ENCODE data around the gene SSB.
"Not testable (repeated sequence)": the region's sequence is repeated elsewhere in the genome, so short reads cannot be mapped to it uniquely, and the experiment has no call there.

Gene SSB

DNA sequence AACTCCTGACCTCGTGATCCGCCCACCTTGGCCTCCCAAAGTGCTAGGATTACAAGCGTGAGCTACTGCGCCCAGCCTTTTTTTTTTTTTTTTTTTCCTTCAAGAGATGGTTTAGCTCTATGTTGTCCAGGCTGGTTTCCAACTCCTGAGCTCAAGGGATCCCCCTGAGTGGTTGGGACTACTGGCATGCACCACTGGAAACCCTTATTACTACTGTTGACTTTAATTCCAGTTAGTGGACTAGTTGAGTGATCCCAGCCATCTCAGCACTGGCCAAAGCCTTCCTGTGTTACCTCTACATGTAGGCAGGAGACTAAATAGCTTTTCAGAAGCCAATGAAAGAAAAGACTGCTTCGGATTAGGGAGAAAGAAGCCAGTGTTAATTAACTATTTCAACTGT, 8.1 kb upstream of the SSB start:
- FAIRE-seq, result no peak

DNA sequence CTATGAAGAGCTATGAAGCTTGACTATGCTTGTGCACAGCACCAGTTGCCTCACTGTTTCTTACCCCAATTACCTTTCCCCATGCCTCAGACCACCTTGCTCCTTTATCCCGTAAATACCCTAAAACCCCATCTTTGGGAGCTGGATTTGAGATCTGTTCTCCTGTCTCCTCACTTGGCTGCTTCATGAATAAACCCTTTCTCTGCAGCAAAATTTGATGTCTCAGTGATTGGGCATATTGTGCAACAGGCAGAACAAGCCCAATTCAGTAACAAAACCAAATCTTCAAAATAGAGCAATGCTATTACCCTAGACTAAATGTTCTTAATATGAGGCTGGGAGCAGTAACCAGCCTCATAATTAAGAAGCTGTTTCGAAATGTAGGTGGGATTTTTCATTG, 3.5 kb upstream of the SSB start:
- FAIRE-seq, result no peak

DNA sequence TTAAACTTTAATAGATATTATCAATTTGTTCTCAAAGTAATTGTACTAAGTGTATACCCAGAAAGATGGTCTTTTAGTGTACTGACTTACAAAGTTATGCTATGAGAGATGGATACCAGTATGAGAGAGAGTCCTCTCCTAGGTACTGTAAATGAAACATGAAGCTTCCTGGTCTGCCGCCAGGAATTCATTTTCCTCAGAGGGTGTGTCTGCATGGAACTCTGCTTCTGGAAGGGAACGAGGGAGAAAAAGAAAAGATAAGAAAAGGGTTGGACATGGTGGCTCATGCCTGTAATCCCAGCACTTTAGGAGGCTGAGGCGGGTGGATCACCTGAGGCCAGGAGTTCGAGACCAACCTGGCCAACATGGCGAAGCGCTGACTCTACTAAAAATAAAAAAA, 2.2 kb upstream of the SSB start:
- FAIRE-seq, result no peak

DNA sequence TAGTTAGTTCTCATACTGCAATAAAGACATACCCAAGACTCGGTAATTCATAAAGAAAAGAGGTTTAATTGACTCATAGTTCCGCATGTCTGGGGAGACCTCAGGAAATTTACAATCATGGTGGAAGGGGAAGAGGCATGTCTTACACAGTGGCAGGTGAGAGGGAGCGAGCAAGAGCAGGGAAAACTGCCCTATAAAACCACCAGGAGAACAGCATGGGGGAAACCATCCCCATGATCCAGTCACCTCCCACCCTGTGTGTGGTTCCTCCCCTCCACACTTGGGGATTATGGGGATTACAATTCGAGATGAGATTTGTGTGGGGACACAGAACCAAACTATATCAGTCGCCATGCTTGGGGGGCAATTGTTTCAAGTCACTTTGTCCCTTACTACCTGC, 1.1 kb upstream of the SSB start:
- no peak for FAIRE-seq

DNA sequence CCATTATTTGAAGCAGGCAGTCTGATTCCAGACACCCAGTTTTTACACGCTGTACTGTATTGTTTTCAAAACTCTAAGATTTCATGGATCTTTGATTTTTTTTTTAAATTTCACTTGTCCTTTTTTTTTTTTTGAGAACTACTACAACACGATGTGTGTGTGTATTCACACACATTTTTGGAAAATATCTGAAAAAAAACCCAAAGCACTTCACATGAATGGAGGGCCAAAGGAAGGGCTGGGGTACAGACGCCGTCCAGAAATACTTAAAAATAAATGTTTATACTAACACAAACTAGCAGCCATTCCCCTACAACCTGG, 314 bp upstream of the SSB start:
- FAIRE-seq, result no peak

DNA sequence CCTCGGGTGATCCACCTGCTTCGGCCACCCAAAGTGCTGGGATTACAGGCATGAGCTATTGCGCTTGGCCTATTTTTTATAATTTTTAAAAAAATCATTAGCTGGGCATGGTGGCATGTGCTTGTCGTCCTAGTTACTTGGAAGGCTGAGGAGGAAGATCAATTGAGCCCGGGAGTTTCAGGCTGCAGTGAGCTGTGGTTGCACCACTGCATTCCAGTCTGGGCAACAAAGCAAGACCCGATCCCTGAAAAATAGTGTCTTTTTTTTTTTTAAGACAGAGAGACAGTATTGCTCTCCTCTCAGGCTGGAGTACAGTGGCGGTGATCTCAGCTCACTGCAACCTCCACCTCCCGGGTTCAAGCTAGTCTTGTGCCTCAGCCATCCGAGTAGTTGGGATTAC, 4.8 kb downstream of the SSB start:
- FAIRE-seq, result no peak

DNA sequence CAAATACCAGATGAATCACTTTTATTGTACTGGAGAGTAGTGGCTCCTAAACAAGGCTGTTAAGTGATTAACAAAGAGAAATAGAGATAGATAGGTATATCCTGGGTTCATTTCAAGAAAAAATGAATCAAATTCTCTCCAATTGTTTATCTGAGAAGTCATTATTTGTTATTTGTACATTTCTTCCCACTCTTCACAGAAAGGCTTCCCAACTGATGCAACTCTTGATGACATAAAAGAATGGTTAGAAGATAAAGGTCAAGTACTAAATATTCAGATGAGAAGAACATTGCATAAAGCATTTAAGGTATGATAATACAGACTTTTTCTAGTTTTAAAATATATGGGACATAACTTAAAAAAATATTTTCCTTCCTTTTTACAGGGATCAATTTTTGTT, 7.9 kb downstream of the SSB start:
- FAIRE-seq, result no peak

DNA sequence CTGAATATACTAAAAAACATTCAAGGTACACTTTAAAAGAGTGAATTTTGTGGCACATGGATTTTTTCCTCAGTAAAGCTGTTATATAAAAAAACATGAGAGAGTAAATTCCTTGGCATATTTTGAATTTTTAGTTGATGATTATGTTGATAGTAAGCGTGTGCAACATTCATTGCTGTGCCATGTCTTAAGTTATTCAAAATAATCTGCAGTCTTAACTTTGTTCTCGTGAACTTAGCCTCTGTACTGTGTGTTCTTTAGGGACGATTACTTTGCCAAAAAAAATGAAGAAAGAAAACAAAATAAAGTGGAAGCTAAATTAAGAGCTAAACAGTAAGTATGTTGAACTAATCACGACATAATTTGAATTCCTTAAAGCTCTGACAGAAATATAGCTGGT, 9.6 kb downstream of the SSB start:
- no peak for FAIRE-seq

DNA sequence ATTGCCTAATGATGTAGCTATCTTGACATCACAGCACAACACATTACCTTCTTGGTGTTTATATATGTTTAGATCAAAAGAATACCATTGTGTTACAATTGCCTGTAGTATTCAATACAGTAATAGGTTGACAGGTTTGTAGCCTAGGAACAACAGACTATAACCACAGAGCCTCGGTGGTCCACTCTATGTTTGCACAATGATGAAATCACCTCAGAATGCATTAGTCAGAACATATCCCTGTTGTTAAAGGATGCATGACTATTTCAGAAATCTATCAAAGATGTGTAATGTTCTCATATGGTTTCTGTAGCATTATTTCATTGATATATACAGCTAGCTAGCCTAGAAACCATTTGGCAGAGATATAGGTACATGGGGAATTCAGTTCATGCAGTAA, 17.2 kb downstream of the SSB start:
- no peak for FAIRE-seq

DNA sequence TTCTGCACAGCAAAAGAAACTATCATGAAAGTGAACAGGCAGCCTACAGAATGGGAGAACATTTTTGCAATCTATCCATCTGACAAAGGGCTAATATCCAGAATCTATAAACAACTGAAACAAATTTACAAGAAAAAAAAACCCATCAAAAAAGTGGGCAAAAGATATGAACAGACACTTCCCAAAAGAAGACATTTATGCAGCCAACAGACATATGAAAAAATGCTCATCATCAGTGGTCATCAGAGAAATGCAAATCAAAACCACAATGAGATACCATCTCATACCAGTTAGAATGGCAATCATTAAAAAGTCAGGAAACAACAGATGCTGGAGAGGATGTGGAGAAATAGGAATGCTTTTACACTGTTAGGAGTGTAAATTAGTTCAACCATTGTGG, 18.3 kb downstream of the SSB start:
- FAIRE-seq, result not testable (repeated sequence)

DNA sequence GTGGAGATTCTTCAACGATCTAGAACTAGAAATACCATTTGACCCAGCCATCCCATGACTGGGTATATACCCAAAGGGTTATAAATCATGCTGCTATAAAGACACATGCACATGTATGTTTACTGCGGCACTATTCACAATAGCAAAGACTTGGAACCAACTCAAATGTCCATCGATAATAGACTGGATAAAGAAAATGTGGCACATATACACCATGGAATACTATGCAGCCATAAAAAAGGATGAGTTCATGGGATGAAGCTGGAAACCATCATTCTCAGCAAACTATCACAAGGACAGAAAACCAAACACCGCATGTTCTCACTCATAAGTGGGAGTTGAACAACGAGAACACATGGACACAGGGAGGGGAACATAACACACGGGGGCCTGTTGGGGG, 18.7 kb downstream of the SSB start:
- FAIRE-seq, result not testable (repeated sequence)

DNA sequence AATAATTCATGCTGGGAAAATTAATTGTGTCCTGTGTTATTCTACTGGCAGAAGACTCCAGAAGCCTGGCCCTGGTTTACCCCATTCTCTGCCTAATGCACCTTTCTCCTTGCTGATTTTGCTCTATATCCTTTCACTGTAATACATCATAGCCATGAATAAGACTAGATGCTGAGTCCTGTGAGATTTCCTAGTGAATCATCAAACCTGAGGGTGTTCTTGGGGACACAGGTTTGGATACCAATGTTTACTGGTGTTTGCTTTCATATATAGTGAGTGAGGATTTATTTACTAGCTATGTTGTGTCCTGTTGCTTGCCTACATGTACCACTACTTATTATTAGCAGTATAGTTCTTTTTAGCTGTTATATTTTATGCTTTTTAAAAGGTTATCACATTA, 19.6 kb downstream of the SSB start:
- FAIRE-seq, result no peak

DNA sequence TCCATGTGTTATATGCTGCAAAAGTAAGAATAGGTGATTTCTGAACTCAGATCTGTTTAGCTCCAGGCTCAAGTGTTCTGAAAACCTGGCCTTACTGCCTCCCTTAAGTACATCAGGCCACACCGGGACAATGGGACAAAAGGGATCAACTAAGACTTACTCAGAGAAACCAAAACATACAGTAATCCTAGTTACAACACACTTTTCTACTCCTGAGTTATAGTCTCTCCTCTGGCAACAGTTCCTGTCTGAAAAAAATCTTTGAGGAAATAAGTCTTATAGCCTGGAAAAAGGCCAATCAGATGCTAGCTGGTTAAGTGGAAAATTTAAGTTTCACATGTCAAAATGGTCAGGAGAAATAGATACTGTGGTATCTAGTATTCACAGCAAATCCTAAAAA, 20.4 kb downstream of the SSB start:
- no peak for FAIRE-seq

DNA sequence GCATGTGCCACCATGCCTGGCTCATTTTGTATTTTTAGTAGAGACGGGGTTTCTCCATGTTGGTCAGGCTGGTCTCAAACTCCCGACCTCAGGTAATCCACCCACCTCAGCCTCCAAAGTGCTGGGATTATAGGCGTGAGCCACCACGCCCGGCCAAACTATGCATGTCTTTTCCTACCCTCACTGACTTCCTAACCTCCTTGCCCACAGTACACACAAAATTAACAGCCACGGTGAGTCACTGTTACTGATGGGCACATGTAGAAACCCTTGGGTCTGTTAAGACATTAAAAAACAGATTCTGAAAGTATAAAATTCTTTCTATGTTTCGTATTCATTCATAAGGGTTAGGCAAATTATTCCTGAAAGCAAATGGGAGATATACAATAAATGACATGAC, 21.4 kb downstream of the SSB start:
- not testable (repeated sequence) for FAIRE-seq

DNA sequence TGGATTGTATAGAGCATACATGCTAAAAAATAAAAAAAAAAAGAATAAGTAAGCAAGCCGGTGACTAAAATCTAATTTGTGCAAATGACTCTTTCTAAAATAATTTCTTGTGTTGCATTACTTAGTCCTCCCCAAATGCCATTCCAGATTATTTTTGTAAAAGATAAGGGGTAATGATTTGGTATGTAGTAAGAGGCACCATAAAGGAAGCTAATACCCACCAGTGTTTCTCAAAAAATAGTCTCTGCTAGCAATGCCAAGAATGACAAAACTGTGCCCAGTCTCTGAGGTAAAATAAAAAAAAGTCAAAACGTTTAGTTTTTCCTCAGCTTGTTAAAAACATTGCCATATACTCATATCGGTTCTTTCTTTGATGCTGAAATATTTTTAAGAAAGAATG, 23.4 kb downstream of the SSB start:
- no peak for FAIRE-seq

DNA sequence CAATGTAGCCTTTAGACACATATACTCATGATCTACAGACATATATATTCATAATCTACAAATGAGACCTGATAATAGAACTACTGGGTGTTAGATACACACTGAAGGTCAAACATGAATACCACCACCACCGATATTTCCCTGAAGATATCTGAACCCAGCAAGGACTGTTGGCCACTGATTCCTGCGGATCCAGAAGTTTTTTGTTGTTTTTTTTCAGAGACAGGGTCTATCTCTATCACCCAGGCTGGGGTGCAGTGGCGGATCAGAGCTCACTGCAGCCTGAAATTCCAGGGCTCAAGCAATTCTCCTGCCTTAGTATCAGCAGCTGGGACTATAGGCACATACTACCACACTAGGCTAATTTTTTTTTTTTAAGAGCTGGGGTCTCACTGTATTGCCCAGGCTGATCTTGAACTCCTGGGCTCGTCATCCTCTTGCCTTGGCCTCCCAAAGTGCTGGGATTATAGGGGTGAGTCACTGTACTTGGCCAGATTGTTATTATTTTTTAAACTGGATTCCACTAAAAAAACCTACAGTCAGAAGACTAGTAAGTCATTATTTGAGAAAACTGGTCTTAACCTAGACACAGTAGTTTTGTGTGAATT, 24.2 kb downstream of the SSB start:
- no peak for FAIRE-seq

DNA sequence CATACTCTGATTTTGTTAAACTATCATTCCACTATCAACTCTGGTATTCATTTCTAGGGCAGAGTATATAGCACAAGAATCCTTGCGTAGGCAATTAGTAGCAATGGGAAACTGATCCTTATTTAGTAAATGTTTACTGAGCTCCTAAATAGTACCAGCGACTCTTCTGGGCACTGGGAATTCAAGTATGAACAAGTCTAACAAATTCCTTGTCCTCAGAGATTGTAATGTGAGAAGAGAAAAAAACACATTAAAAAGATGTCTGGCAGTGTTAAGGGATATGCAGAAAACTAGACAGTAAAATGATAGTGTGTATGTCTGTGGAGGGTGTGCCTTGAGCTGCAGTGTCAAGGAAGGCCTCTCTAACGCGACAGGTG, 25.3 kb downstream of the SSB start:
- no peak for FAIRE-seq

DNA sequence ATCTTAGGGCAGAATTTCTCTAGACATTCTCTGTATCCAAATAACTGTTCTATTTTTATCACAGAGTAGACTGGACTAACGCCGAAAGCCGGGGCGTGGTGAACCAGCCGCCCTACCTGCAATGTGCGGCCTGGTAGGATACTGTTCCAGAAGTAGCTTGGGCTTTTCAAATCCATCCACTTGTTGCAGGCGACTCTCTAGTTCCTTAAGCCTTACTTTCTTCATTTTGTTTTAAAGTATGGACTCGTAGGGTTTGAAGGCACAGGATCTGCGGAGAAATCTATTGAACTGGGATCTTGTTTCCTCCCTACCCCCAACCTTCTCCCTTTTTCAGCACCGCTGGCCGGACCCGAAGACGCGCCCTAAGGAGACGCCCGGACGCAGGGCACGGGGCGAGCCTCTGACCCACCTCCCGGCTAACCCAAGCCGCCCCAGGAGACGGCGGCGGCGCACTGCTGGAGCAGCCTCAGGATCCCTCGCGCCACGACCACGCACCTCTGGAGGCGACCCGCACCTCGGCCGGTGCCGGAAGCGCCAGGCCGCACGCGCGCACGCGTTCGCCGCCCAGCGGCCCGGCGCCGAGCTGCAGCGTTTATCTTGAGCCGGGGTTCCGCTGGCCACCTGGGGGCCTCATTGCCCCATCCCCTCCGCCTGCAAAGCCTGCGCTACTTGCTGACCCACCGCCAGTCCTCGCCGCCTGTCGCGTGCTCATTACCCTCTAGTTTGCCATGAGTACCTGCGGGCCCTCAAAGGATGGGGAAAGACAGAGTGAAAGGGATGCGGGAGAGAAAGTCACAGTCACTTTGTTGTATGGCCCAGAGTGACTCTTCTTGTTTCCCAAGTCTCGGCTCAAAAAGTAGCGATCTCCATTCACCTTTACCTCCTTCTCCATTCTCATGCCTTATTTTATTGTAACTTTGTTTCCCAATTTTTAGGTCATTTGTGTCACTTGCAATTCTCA, 26.0 kb downstream of the SSB start, which contains the start of gene METTL5:
Gene METTL5, minus strand, starts transcription at position 533 of the 961 bp plus-strand sequence. Its CDS starts 308 bp downstream, at position 225.
- no peak for FAIRE-seq

DNA sequence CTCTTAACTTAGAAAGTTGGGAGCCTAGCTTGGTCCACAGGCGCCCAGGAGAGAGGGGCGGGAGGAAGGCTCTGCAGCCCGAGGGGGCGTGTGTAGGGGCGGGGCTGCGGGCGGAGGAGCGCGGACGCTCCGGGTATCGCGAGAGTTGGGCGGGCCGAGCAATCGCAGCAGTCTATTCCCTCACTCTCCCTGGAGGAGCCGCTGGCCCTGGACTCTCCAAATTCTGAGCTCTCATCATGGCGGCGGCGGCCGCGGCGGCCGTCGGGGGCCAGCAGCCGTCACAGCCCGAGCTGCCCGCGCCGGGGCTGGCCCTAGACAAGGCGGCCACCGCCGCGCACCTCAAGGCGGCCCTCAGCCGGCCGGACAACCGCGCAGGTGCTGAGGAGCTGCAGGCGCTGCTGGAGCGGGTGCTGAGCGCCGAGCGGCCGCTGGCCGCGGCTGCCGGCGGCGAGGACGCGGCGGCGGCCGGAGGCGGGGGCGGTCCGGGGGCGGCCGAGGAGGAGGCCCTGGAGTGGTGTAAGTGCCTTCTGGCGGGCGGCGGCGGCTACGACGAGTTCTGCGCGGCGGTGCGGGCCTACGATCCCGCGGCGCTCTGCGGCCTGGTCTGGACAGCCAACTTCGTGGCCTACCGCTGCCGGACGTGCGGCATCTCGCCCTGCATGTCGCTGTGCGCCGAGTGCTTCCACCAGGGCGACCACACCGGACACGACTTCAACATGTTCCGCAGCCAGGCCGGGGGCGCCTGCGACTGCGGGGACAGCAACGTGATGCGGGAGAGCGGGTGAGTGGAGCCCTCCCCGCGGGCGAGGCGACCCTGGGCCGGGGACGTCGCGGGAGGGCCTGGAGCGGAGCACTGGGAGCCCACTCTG, 28.8 kb downstream of the SSB start, which contains the start of gene UBR3:
Gene UBR3, plus strand, starts transcription at position 183 of the 869 bp plus-strand sequence. Its CDS starts 54 bp downstream, at position 237.
- no peak for FAIRE-seq

DNA sequence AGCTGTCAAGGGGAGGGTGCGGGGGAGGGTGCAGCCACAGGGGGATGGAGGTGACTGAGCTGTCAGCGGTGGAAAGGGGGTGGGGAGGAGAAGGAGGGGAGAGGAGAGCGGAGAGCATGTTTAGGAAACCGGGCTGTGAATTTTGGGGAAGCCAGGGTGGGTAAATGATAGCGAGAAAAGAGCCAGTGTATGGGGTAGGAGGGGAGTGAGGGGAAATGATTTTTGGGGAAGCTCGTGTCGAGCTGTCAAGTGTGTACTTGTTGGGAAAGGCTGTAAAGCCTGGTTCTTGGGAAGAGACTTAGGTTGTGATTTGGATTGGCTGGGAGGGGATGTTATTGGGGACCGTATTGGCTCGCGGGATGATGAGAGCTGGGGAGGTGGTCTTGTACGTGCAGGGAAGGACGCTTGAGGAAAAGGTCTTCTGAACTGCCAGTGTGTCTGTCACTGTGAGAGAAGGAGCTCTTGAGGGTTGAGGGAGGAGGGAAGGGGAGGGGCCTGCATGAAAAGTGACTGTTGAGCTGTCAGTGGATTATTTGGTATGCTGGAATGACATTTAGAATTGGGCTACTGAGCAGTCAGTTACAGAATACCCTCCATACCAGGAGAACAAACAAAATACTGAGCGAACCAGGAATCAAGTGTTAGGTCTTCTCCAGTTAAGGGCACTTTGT, 29.6 kb downstream of the SSB start:
- no peak for FAIRE-seq

DNA sequence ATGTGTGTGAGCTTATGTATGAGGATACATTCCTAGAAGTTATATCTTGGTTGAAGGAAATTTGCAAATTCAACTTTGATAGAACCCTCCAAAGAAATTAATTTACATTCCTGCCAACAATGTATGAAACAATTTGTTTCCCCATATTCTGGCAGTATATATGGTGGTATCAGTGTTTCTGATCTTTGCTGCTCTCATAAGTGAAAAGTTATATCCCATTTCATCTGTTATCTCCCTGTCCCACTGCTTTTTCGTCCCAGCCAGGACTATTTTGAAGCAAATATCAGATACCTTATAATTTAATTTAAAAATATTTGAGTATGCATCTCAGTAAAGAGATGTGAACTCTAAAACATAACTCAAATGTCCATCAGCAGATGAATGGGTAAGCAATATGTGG, 35.7 kb downstream of the SSB start:
- FAIRE-seq, result no peak

DNA sequence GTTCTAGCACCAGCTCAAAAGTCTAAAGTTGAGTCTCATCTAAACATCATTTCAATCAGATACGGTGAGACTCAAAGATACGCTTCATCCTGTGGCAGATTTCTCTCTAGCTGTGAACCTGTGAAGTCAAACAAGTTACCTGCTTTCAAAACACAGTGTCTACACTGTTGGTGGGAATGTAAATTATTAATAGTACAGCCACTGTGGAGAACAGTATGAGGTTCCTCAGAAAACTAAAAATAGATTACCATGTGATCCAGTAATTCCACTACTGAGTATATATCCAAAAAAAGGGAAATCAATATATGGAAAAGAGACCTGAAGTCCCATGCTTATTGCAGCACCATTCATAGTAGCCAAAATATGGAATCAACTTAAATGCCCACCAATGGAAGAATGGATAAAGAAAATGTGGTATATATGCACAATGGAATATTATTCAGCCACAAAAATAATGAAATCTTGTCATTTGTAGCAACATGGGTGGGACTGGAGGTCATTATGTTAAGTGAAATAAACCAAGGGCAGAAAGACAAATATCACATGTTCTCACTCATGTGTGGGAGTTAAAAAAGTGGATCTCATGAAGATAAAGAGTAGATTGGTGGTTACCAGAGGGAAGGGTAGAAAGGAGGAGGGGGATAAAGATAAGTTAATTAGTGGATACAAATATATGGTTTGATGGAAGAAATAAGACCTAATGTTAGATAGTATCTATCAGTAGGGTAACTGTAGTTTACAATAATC, 40.2 kb downstream of the SSB start:
- FAIRE-seq, result no peak
